NCI-H2107 treated with DMSO at 0.1 percent for 48 hours (cell line): ENCODE measurements around the gene CACNB4.
A peak's percentile ranks its signal among the peaks of the same experiment; 100 is the strongest.
"Not testable (repeated sequence)": the region's sequence is repeated elsewhere in the genome, so short reads cannot be mapped to it uniquely, and the experiment has no call there.

ENCODE experiments used
- DNase-seq: peaks from one replicate; lab custom pipeline; 2025; ENCODE audit not compliant: unreplicated experiment; lab: John Stamatoyannopoulos, UW

The CACNB4 gene

GRCh38 chr2:152024477-152024876, 74.4 kb downstream of the CACNB4 start:
- DNase-seq = no peak

DNA sequence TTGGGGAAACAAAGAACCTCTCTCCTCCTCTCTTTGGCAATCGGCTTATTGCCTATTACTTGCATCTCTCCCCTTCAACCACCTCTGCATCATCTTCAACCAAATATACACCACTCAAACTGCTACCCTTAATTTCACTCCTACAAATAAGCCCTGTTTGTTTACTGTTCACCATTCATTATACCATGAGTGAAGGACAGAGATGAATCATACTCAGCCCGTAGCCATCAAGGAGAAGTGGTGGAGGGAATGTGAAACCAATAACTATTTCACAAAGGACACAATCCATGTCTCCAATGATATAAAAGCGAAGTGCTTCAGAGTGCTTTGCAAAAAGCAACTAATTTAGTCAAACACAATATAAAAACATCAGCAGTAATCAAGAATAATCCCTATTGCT, 76.8 kb downstream of the CACNB4 start:
- peak; percentile 38 for DNase-seq

- DNase-seq = not testable (repeated sequence)
These were observed 77.8 kb downstream of the CACNB4 start for GRCh38 chr2:152021001-152021400.

GRCh38 chr2:152019732-152020131, 79.1 kb downstream of the CACNB4 start:
- DNase-seq = no peak

GRCh38 chr2:152016181-152017120, 82.4 kb downstream of the CACNB4 start:
- no peak for DNase-seq

DNA sequence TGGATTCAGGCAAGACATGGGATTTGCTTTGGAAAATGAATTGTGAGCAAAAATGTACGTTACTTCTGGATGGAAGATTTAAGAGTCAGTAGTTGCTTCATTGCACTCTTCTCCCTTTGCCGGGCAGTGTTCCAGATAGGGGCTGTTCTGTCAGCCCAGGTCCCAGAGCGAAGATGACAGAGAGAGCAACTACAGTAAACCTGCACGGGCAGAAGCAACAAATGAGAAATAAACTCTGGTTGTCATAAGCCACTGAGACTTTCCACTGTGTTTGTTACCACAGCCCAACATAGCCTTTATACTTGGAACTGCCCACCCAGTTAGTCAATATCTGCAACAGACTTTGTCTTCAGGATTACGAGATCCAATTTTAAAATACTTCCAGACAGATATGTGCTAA, 83.3 kb downstream of the CACNB4 start:
- no peak for DNase-seq

- no peak for DNase-seq
These were observed 86.1 kb downstream of the CACNB4 start for GRCh38 chr2:152012697-152013096.

GRCh38 chr2:152011724-152012123, 87.1 kb downstream of the CACNB4 start:
- DNase-seq = no peak

GRCh38 chr2:152005607-152006006, 93.2 kb downstream of the CACNB4 start:
- no peak for DNase-seq

- not testable (repeated sequence) for DNase-seq
These were observed 95.6 kb downstream of the CACNB4 start for GRCh38 chr2:152003283-152003682.

DNA sequence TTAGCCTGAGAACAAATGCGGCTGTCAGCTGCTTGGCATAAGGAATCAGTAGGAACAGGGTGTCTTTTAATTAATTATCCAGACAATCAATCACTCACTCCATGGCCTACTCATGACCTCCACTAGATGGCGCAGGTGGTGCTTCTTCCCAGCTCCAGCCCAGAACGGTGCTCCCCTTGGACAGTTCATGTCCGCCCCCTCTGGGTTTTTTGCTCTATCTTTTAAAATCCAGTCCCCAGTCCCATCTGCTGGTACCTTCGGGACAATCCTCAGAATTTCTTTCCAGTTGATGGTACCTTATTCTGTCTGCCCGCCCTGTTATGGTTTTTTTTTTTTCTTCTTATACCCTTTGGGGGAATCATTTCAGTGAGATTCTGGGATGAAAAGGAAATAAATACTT, 99.8 kb downstream of the CACNB4 start:
- no peak for DNase-seq

DNA sequence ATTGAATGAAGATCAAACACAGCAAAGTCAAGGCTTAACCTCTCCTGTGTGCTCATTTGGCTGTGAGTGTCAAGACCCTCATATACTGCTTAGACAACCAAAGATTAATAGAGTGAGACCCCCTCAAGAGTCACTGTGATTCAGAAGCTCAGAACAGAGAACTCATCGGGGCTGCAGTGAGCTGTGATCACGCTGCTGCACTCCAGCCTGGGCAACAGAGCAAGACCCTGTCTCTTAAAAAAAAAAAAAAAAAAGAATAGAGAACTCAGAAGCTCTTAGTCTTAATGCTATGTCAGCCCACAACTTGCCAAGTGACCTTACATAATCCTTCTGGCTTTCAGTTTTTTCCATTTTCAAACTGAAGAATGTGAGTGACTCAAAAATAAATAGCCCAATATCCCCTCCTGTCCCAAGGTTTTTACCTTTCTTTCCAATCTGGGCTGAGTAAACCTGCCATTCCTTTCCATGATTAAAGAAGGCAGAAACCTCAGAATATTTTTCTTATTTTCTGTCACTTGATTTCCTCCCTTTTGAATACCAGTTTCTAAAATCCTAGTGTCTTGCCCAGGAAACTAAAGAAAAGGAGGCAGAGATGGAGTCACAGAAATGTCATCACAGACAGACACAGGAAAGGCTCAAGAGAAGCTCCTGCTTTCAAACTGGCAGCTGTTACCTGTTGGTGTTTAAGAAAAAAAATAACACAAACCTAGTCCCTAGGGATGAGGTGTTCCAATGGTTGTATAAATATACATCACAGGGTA, 102.4 kb downstream of the CACNB4 start:
- DNase-seq = peak; percentile 22

GRCh38 chr2:151995161-151995557, 103.7 kb downstream of the CACNB4 start:
- DNase-seq = no peak

DNA sequence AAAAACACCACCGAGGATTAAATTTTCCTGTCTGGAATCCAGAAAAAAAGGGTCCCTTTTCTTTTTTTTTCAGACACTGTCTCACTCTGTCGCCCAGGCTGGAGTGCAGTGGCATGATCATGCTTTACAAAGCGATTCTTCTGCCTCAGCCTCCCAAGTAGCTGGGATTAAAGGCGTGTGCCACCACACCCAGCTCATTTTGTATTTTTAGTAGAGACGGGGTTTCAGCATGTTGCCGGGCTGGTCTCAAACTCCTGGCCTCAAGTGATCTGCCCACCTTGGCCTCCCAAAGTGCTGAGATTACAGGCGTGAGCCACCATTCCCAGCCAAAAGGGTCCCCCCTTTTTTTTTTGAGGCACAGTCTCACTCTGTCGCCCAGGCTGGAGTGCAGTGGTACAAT, 104.7 kb downstream of the CACNB4 start:
- DNase-seq = not testable (repeated sequence)

DNA sequence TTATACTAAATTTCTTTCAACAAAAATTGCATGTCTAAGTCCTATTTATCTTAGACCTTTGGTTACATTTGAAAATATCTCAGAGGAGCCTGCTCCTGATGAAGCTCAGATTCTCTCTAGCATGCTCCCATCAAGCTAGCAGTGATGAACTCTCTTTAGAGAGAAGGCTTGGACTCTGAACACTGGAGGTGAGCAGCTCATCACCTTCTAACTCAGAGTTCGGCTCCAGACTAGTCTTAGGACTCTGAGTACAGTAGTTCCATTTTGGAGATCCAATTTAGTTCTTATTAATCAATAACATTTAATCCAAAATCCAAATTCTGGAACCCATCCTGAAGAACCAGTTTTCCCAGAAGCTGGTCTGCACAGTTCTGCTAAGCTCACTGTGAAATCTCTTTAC, 107.8 kb downstream of the CACNB4 start:
- DNase-seq = no peak

- no peak for DNase-seq
These were observed 109.5 kb downstream of the CACNB4 start for GRCh38 chr2:151989378-151989777.

DNA sequence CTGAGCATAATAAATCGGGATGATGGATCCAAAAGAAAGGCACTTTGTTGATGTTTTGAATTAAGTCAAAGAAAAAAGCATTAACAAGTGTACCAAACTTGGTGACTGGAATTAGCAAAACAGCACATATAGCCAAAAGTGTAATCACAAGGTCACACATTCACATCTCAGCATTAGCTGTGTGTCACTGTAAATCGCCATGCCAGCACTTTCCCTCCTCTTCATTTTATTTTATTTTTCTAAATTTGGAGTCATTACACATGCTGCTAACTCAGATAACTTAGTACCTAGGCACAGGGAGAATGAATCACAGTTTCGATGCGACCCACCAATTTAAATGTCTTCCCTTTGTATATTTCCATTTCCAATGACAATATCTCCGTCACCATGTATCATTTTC, 111.4 kb downstream of the CACNB4 start:
- no peak for DNase-seq

- peak; percentile 27 for DNase-seq
These were observed 114.3 kb downstream of the CACNB4 start for GRCh38 chr2:151984424-151985083.

DNA sequence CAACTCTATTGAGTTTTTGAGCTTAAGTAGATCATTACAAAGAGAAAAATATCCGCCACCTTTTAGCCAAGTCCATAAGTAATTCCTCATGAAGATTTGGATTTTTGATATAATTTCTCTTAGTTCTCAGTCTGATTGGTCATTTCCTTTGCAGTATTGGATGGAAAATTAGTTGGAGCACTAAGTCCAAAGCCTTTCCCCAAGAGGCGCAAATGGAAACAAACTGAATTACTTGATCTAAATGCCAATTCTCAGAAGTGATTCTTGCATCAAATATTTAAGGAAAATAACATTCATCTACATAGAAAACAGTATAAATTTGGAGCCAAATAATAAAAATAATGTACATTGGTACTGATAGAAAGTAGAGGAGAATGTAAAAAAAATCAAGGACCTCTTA, 115.6 kb downstream of the CACNB4 start:
- DNase-seq = no peak

GRCh38 chr2:151981886-151982285, 117.0 kb downstream of the CACNB4 start:
- no peak for DNase-seq

GRCh38 chr2:151979694-151980093, 119.2 kb downstream of the CACNB4 start:
- DNase-seq = no peak

- DNase-seq = no peak
These were observed 120.1 kb downstream of the CACNB4 start for GRCh38 chr2:151978709-151979108.
